Uterus (tissue), 4 donors: ENCODE results near the gene VIT. TPM values are rescaled to one million over a fixed set of nuclear protein-coding genes. Genes with fewer than 3 reads are reported as not detected.

Experiments
- DNase-seq, 2 donors: peaks; one replicate each; pipeline ENCODE4 v3.0.0-alpha.2; 2019 to 2020
- H3K27ac ChIP-seq, 2 donors: fragments of 200-600 bp; sonication (generic); 1 replicate in 1 of 2; 2 replicates in 1 of 2; pipeline ENCODE4 v1.5.1; 2016 to 2018
- H3K27me3 ChIP-seq, 2 donors: fragments of 200-600 bp; sonication (generic); one replicate each; pipeline ENCODE4 v1.5.1; 2018 to 2019; ENCODE audit warnings: control low read depth in 1 of 2
- H3K36me3 ChIP-seq, 2 donors: fragments of 200-600 bp; sonication (generic); one replicate each; pipeline ENCODE4 v1.5.1; 2019; ENCODE audit warnings: control low read depth in 1 of 2
- H3K4me1 ChIP-seq, 2 donors: fragments of 200-600 bp; sonication (generic); one replicate each; pipeline ENCODE4 v1.5.1; 2018 to 2019; ENCODE audit warnings: control low read depth in 1 of 2
- H3K4me3 ChIP-seq, 2 donors: fragments of 200-600 bp; sonication (generic); 1 replicate in 1 of 2; 2 replicates in 1 of 2; pipeline ENCODE4 v1.5.1; 2018 to 2019; ENCODE audit warnings: mild to moderate bottlenecking in 1 of 2
- H3K9me3 ChIP-seq, 2 donors: fragments of 200-600 bp; sonication (generic); one replicate each; pipeline ENCODE4 v1.5.1; 2019; ENCODE audit warnings: control low read depth in 1 of 2
- CTCF ChIP-seq, 4 experiments: fragments of 200-600 bp in 2 of 4; fragments of 450-650 bp in 2 of 4; sonication (generic) in 2 of 4; IDR thresholded peaks; one replicate each; pipeline ENCODE4 v1.5.1; 2016 to 2019; ENCODE audit warnings: antibody characterized with exemption in 4 of 4, mild to moderate bottlenecking in 2 of 4, moderate library complexity in 1 of 4
- POLR2A ChIP-seq, 2 donors: fragments of 450-650 bp; IDR thresholded peaks; one replicate each; pipeline ENCODE4 v1.6.1; 2016; ENCODE audit warnings: antibody characterized with exemption in 2 of 2, mild to moderate bottlenecking in 1 of 2, moderate library complexity in 1 of 2
- intact Hi-C: fragments of 100-400 bp; cut with DNase I; formaldehyde crosslinking; loops from one replicate; pipeline ENCODE4 v1.15.1; 2023; ENCODE audit warnings: low total_unique reads
- total RNA-seq, 4 donors: library from RNA; depleted of rRNA in 3 of 4; stranded (reverse); fragments of >200 nt in 3 of 4; gene quantifications; one replicate each; pipeline versions ENCODE4 v1.1.0 to v1.2.4, GENCODE V29; 2014 to 2023
- donor health status: DM: yes; HTN: yes; CAD: no.

VIT gene
- total RNA-seq, 4 donors from 2014 or later = 0.26 to 6.2 (median 2.8) TPM

GRCh38 chr2:36762764-36763490 lies 66.4 kb downstream of the VIT start:
- Histone ChIP-seq H3K4me1 (no peaks in the 10 kb centered on the region), H3K4me3 (no peak overlapping the region), H3K36me3 (no peaks in the 10 kb centered on the region), H3K9me3 (no peaks in the 10 kb centered on the region), H3K27me3 (no peaks in the 10 kb centered on the region), H3K27ac (no peak overlapping the region)
- intact Hi-C loops = no loop called here
- DNase-seq = no peak
- no peak for TF ChIP-seq POLR2A (IDR thresholded peaks at IDR 0.05)

GRCh38 chr2:36769106-36769505 lies 72.6 kb downstream of the VIT start:
- no peak for DNase-seq
- TF ChIP-seq POLR2A (IDR thresholded peaks at IDR 0.05) (no peak), CTCF (IDR thresholded peaks at IDR 0.05) (no peak)
- Histone ChIP-seq H3K4me1 (no peaks in the 10 kb centered on the region), H3K4me3 (no peak overlapping the region), H3K27ac (no peak overlapping the region), H3K36me3 (no peaks in the 10 kb centered on the region), H3K9me3 (no peaks in the 10 kb centered on the region), H3K27me3 (no peaks in the 10 kb centered on the region)
- intact Hi-C loops = no loop called here

- H3K36me3 ChIP-seq = no peaks in the 10 kb centered on the region
- H3K27me3 ChIP-seq = no peaks in the 10 kb centered on the region
- no peaks in the 10 kb centered on the region for H3K4me1 ChIP-seq
- H3K9me3 ChIP-seq = no peaks in the 10 kb centered on the region
- no peak for DNase-seq
- no peak overlapping the region for H3K27ac ChIP-seq
- H3K4me3 ChIP-seq = no peak overlapping the region
- intact Hi-C loops = no loop called here
- TF ChIP-seq POLR2A (IDR thresholded peaks at IDR 0.05) (no peak), CTCF (IDR thresholded peaks at IDR 0.05) (no peak)
Measured at GRCh38 chr2:36770542-36771287, 74.2 kb downstream of the VIT start.

- Histone ChIP-seq H3K27me3 (no peaks in the 10 kb centered on the region), H3K9me3 (no peaks in the 10 kb centered on the region), H3K36me3 (no peaks in the 10 kb centered on the region), H3K27ac (no peak overlapping the region), H3K4me1 (no peaks in the 10 kb centered on the region), H3K4me3 (no peak overlapping the region)
- TF ChIP-seq CTCF (IDR thresholded peaks at IDR 0.05) (no peak), POLR2A (IDR thresholded peaks at IDR 0.05) (no peak)
- intact Hi-C loops = no loop called here
- DNase-seq = no peak
Measured at GRCh38 chr2:36771671-36772070, 75.2 kb downstream of the VIT start.

- Histone ChIP-seq H3K27me3 (no peaks in the 10 kb centered on the region), H3K36me3 (no peaks in the 10 kb centered on the region), H3K4me3 (no peak overlapping the region), H3K4me1 (no peaks in the 10 kb centered on the region), H3K9me3 (no peaks in the 10 kb centered on the region), H3K27ac (no peak overlapping the region)
- intact Hi-C loops = no loop called here
- no peak for DNase-seq
- TF ChIP-seq POLR2A (IDR thresholded peaks at IDR 0.05) (no peak), CTCF (IDR thresholded peaks at IDR 0.05) (no peak)
Measured at GRCh38 chr2:36773947-36774346, 77.4 kb downstream of the VIT start.
